NCI-H1105 (cell line): ENCODE measurements around the gene HOXC4.
"Not testable (repeated sequence)": the region's sequence is repeated elsewhere in the genome, so short reads cannot be mapped to it uniquely, and the experiment has no call there.

Experiments
- DNase-seq: peaks from one replicate; lab custom pipeline; 2025; lab: John Stamatoyannopoulos, UW

HOXC4 gene

GRCh38 chr12:54058128-54058768 is 4.6 kb downstream of the HOXC4 start:
- no peak for DNase-seq

GRCh38 chr12:54059668-54060067 is 6.0 kb downstream of the HOXC4 start:
- DNase-seq, result no peak

- no peak for DNase-seq
Measured at GRCh38 chr12:54060174-54060974, 6.7 kb downstream of the HOXC4 start.

GRCh38 chr12:54060975-54061778 is 7.5 kb downstream of the HOXC4 start:
- DNase-seq, result no peak

- no peak for DNase-seq
Measured at GRCh38 chr12:54065677-54066076, 12.0 kb downstream of the HOXC4 start.

- no peak for DNase-seq
Measured at GRCh38 chr12:54066408-54066807, 12.8 kb downstream of the HOXC4 start.

- no peak for DNase-seq
Measured at GRCh38 chr12:54068418-54069070, 14.9 kb downstream of the HOXC4 start.

GRCh38 chr12:54071942-54072341 is 18.3 kb downstream of the HOXC4 start:
- DNase-seq, result no peak

- no peak for DNase-seq
Measured at GRCh38 chr12:54074308-54074707, 20.7 kb downstream of the HOXC4 start.

- DNase-seq, result no peak
Measured at GRCh38 chr12:54075409-54075808, 21.8 kb downstream of the HOXC4 start.

- DNase-seq, result no peak
Measured at GRCh38 chr12:54075974-54076373, 22.3 kb downstream of the HOXC4 start.

GRCh38 chr12:54077843-54078242 is 24.2 kb downstream of the HOXC4 start:
- not testable (repeated sequence) for DNase-seq

GRCh38 chr12:54079115-54079514 is 25.5 kb downstream of the HOXC4 start:
- not testable (repeated sequence) for DNase-seq

- not testable (repeated sequence) for DNase-seq
Measured at GRCh38 chr12:54080008-54080924, 26.6 kb downstream of the HOXC4 start.

GRCh38 chr12:54081053-54081514 is 27.4 kb downstream of the HOXC4 start:
- not testable (repeated sequence) for DNase-seq

- DNase-seq, result not testable (repeated sequence)
Measured at GRCh38 chr12:54081581-54082396, 28.2 kb downstream of the HOXC4 start.

GRCh38 chr12:54082397-54082892 is 28.8 kb downstream of the HOXC4 start:
- no peak for DNase-seq

GRCh38 chr12:54088011-54088410 is 34.4 kb downstream of the HOXC4 start:
- not testable (repeated sequence) for DNase-seq

GRCh38 chr12:54089465-54089864 is 35.8 kb downstream of the HOXC4 start:
- DNase-seq, result not testable (repeated sequence)

- not testable (repeated sequence) for DNase-seq
Measured at GRCh38 chr12:54090312-54090711, 36.7 kb downstream of the HOXC4 start.
